Skeletal muscle satellite cell (primary cell): Measurements from ENCODE around the gene PMCH.
"Not testable (repeated sequence)": the region's sequence is repeated elsewhere in the genome, so short reads cannot be mapped to it uniquely, and the experiment has no call there.

Experiments used
- H3K27me3 ChIP-seq: 2 replicates; pipeline ENCODE4 v1.7.0; 2013; ENCODE audit warnings: low read length; ENCODE audit not compliant: control insufficient read depth, insufficient read depth
- H3K36me3 ChIP-seq: 2 replicates; pipeline ENCODE4 v1.7.0; 2013; ENCODE audit warnings: mild to moderate bottlenecking, control low read depth, low read length; ENCODE audit not compliant: insufficient read depth
- H3K4me1 ChIP-seq: 2 replicates; pipeline ENCODE4 v1.7.0; 2013; ENCODE audit warnings: low read length; ENCODE audit not compliant: control insufficient read depth, insufficient read depth
- H3K4me2 ChIP-seq: 2 replicates; pipeline ENCODE4 v1.7.0; 2013; ENCODE audit warnings: mild to moderate bottlenecking, low read length
- H3K4me3 ChIP-seq: 2 replicates; pipeline ENCODE4 v1.7.0; 2013; ENCODE audit warnings: low read length
- H3K9ac ChIP-seq: 2 replicates; pipeline ENCODE4 v1.7.0; 2013; ENCODE audit warnings: mild to moderate bottlenecking, low read depth, low read length, moderate library complexity
- H3K9me3 ChIP-seq: replicated peaks from 2 replicates; pipeline ENCODE4 v1.7.0; 2013; ENCODE audit warnings: mild to moderate bottlenecking, control low read depth, low read length

PMCH gene

GRCh38 chr12:102182635-102183034 is 15.0 kb downstream of the PMCH start:
- Histone ChIP-seq H3K9ac (no peak overlapping the region), H3K4me3 (no peak overlapping the region), H3K27me3 (no peaks in the 10 kb centered on the region), H3K4me1 (no peaks in the 10 kb centered on the region), H3K36me3 (no peaks in the 10 kb centered on the region), H3K9me3 (no peaks in the 10 kb centered on the region), H3K4me2 (no peak overlapping the region)

- no peaks in the 10 kb centered on the region for H3K27me3 ChIP-seq
- H3K36me3 ChIP-seq: no peaks in the 10 kb centered on the region
- H3K9ac ChIP-seq: no peak overlapping the region
- no peak overlapping the region for H3K4me2 ChIP-seq
- no peak overlapping the region for H3K4me3 ChIP-seq
- H3K9me3 ChIP-seq: no peaks in the 10 kb centered on the region
- H3K4me1 ChIP-seq: peaks cover 12% of the 10 kb centered on the region
Observed at GRCh38 chr12:102174761-102175160, 22.9 kb downstream of the PMCH start.

DNA sequence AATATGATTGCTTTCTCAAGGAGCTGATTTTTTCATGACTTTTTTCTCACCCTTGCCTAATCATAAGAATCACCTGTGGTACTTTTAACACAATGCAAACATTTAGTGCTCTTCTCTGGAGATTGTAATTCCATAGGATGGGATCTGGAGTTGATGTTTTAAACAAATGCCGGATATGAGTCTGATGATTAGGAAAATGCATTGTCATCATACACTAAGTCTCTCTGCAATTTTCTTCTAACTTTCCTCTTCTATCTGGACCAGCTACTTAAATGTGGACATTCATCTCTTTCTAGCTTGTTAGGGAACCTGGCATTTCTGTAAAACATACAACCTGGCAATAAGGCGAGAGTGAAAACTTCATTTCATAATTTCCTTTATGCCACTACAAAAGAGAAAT is 23.5 kb downstream of the PMCH start:
- Histone ChIP-seq H3K9ac (no peak overlapping the region), H3K4me3 (no peak overlapping the region), H3K9me3 (no peaks in the 10 kb centered on the region), H3K4me2 (no peak overlapping the region), H3K4me1 (peaks cover 12% of the 10 kb centered on the region), H3K27me3 (no peaks in the 10 kb centered on the region), H3K36me3 (no peaks in the 10 kb centered on the region)

DNA sequence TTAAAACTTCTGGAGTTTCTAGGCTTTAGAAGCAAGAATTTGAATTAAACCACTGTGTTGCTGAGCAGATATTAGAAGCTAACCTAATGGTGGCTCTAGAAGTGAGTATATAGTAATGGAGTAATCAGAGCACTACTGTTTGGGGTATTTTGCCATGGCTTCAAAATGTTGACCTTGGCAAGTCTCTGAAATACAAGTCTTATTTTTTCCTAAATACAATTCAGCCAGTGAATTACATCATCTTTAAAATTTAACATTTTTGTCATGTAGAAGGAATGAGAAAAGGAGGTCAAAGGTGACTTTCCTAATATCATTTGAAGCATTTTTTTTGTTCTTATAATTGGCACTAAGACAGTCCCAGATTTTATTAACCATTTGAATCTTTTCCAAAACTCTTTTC is 25.2 kb downstream of the PMCH start:
- peaks cover 16% of the 10 kb centered on the region for H3K4me1 ChIP-seq
- no peak overlapping the region for H3K4me3 ChIP-seq
- H3K4me2 ChIP-seq: peak overlapping the region; percentile 10
- H3K9ac ChIP-seq: no peak overlapping the region
- no peaks in the 10 kb centered on the region for H3K36me3 ChIP-seq
- H3K27me3 ChIP-seq: no peaks in the 10 kb centered on the region
- H3K9me3 ChIP-seq: no peaks in the 10 kb centered on the region

- peaks cover 16% of the 10 kb centered on the region for H3K4me1 ChIP-seq
- no peak overlapping the region for H3K4me3 ChIP-seq
- peak overlapping the region; percentile 13 for H3K9ac ChIP-seq
- H3K36me3 ChIP-seq: no peaks in the 10 kb centered on the region
- peak overlapping the region; percentile 10 for H3K4me2 ChIP-seq
- no peaks in the 10 kb centered on the region for H3K9me3 ChIP-seq
- no peaks in the 10 kb centered on the region for H3K27me3 ChIP-seq
Observed at GRCh38 chr12:102171951-102172350, 25.7 kb downstream of the PMCH start.

GRCh38 chr12:102169922-102170621 is 27.6 kb downstream of the PMCH start:
- no peak overlapping the region for H3K4me3 ChIP-seq
- no peaks in the 10 kb centered on the region for H3K9me3 ChIP-seq
- peaks cover 16% of the 10 kb centered on the region for H3K4me1 ChIP-seq
- H3K4me2 ChIP-seq: no peak overlapping the region
- H3K27me3 ChIP-seq: no peaks in the 10 kb centered on the region
- H3K9ac ChIP-seq: no peak overlapping the region
- H3K36me3 ChIP-seq: no peaks in the 10 kb centered on the region

- Histone ChIP-seq H3K4me2 (no peak overlapping the region), H3K9me3 (no peaks in the 10 kb centered on the region), H3K9ac (no peak overlapping the region), H3K27me3 (no peaks in the 10 kb centered on the region), H3K4me1 (peaks cover 15% of the 10 kb centered on the region), H3K4me3 (no peak overlapping the region), H3K36me3 (no peaks in the 10 kb centered on the region)
Observed at GRCh38 chr12:102167821-102168604, 29.6 kb downstream of the PMCH start.

- H3K4me3 ChIP-seq: no peak overlapping the region
- H3K27me3 ChIP-seq: no peaks in the 10 kb centered on the region
- H3K9me3 ChIP-seq: no peaks in the 10 kb centered on the region
- peaks cover 4% of the 10 kb centered on the region for H3K4me1 ChIP-seq
- no peaks in the 10 kb centered on the region for H3K36me3 ChIP-seq
- H3K4me2 ChIP-seq: no peak overlapping the region
- no peak overlapping the region for H3K9ac ChIP-seq
Observed at GRCh38 chr12:102163383-102163782, 34.2 kb downstream of the PMCH start.

- not testable (repeated sequence) for H3K9ac ChIP-seq, H3K4me1 ChIP-seq, H3K9me3 ChIP-seq, H3K27me3 ChIP-seq, H3K4me2 ChIP-seq, H3K36me3 ChIP-seq, H3K4me3 ChIP-seq
Observed at GRCh38 chr12:102155206-102155605, 42.4 kb downstream of the PMCH start.

GRCh38 chr12:102147062-102147587 is 50.5 kb downstream of the PMCH start:
- not testable (repeated sequence) for H3K9ac ChIP-seq, H3K4me2 ChIP-seq, H3K9me3 ChIP-seq, H3K4me3 ChIP-seq, H3K36me3 ChIP-seq, H3K27me3 ChIP-seq, H3K4me1 ChIP-seq
